GM18511 (cell line): ENCODE data around the gene TKT.

Source experiments
- ATAC-seq: cut with Tn5 transposase; IDR thresholded peaks from one replicate; pipeline ENCODE4 v1.9.1; 2021; ENCODE audit warnings: mild to moderate bottlenecking, moderate library complexity; ENCODE audit not compliant: unreplicated experiment

TKT gene

DNA sequence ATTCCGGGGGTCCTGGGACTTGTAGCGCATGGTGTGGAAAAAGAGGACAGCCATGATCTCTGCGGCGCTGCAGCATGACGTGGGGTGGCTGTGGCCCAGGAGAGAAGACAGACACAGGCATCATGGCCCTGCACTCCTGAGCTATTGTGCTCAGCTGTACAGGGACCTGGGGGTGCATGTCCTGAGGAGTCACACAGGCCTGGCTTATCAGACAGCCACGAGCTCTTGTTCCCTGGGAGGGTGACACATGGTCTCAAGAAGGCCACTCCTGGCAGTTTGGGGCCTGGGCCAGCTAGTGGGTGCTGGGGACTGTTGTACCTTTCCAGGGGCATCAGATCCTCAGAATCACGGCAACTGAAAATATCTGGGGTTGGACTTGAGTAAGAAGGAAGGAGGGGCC, 13.7 kb downstream of the TKT start:
- no peak for ATAC-seq

DNA sequence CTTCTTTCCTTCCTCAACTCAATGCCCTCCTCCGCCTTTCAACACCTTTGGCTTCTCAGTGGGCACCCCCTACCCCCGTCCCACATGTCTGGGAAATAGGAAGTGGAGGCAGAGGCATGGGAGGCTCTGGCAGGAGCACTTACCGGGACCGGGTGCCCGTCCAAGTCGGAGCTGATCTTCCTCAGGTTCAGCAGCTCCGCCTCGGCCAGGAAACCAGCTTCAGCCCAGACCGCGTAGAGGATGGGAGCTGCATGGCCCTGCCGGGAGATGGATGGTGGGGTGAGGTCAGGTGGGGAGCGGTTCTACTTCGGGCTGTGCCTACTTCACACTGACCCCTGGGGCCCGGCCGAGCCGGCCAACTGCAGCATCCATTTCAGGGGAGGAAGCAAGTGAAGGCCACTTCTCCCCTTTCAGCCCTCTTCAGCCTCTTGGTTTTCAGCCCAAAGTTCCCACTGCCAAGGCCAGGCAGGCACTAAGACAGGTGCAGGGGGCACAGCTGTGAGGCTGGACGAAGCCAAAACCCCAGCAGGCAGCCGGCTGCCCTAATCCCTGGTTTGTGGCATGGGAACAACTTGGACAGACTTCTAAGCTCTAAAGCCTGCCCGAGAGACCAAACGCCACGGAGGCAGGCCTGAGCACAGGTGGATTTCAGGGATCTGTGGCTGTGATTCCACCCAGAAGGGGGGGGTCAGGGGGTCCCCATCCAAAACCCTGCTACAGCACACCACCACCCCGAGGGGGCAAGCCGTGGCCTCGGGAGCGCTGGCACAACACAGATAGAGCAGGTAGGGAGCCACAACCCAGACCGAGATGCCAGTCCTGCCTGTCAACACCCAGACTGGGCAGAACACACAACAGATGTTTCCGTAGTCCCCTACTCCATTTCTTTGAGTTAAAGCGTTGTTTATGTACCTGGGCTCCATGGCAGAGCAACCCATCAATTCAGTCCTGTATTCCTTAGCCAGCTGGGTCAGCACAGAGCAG, 14.5 kb downstream of the TKT start:
- no peak for ATAC-seq

DNA sequence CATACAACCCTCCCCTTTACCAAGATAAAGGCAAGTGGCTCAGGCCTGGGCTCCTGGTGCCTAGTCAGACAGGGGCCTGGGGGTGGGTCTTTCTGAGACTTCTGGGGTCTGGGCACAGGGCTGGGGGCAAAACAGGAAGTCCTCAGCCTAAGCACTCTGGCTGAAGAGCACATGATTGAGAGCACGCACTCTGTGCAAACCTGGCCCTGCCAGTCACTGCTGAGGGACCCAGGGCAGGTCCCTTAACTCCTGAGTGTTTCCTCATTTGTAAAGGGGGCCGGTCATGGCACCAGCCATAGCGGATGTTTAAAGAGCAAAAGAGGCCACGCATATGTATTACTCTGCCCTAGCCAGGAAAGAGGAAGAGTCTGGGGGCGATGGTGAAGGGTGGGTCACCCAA, 16.0 kb downstream of the TKT start:
- ATAC-seq, result no peak

DNA sequence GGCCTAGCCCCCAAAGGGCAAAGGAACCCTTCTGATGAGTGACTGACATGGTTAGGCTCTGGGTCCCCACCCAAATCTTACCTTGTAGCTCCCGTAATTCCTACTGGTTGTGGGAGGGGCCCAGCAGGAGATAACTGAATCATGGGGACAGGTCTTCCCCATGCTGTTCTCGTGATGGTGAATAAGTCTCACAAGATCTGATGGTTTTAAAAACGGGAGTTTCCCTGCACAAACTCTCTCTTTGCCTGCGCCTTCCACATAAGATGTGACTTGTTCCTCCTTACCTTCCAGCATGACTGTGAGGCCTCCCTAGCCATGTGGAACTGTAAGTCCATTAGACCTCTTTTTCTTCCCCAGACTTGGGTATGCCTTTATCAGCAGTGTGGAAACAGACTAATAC, 16.9 kb downstream of the TKT start:
- no peak for ATAC-seq

DNA sequence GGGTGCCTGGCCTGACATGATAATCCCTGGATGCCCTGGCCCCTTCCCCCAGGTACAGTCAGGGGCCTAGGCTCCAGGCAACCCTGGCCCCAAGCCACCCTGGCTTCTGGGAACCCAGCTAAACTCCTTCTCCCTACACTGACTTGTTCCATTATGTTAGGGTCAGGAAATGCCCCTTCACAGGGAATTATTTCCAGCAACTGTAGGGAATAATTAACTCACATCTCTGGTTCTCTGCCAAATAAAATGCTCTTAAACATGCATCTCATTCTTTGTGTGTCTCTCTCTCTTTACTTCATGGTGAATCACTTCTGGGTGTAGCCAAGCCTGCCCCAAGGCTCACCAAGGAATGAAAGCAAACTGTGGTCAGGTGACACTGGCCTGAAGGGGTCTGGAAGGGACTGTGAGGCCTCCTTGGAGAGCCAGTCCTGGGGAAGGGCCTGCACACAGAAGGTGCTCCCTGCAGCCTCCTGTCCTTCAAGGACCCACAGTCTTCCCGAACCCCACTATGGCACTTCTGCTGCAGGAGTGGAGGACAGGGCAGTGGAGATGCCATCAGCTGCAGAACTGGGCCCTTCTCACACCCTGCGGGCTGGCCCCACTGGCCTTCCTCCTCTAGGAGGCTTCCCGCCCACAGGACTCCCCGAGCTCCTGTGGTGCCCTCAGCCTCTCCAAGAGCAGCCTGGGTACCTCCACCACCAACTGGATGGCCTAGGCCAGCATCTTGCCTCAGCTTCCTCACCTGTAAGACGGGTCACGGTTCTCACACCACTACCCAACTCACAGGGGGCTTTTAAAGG, 17.6 kb downstream of the TKT start:
- no peak for ATAC-seq

DNA sequence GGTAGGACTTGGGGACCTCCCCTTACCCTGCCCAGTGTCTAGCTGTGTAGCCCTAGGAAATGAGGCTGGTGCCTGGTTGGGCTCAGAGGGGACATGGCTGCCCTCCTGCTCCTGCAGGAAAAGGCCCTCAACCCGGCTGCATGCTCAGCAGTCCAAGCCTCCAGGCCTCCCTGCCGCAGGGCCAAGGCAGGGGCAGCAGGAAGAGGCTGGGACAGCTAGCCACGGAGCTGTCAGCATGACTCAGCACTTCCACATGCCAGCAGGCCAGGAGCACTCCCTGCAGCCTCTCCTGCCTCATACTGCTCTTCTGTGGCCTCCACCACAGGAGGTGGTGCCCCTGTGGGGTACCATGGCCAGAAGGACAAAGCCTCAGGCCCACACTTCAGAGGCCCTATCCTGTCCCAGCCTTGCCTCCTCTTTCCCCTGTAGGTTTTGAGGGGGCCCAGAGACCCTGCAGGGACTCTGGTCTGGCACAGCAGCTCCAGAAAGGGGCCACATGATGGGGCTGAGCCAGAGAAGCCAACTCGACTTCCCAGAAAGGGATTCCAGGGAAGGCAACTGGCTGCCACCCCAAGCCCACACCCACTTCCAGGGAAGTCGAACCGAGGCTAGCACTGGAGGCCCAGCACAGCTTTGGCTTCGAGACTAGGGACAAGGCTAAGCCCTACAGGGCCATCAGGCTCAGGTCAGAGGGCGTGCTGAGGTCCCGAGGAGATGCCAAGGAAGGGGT, 19.5 kb downstream of the TKT start:
- no peak for ATAC-seq

DNA sequence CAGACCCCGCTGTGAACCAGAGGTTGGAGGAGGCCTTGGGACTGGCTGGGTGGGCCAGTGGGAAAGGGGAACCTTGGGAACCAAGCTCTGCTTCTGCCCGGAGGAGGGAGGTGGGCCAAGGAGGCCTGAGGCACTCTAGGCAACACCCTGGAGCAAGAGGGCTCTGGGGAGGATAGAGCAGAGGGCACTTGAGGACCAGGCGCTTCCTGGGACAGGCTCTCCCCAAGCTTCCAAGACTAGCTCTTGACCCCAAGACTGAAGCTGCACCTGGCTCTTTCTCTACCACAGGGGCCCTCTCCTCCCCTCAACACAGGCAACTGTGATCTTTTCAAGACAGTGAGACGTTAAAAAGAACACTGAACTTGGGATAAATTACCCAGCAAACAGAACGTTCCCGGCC, 20.3 kb downstream of the TKT start:
- ATAC-seq, result no peak

DNA sequence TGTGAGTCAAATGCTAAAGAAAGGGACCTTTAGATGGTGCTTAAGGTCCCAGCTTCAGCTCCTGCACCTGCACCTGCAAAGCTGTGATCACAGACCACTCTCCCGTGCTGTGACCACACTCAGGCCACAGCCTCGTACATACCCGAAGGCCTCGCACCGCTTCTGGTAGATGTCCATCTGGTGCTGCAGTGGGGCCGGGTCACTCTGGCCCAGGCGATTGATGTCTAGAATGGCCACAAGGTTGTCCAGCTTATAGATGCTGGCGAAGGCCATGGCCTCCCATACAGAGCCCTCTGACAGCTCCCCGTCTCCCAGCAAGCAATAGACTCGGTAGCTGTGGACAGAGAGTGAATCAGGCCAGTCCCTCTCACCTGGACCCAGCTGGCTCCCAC, 21.0 kb downstream of the TKT start:
- no peak for ATAC-seq

DNA sequence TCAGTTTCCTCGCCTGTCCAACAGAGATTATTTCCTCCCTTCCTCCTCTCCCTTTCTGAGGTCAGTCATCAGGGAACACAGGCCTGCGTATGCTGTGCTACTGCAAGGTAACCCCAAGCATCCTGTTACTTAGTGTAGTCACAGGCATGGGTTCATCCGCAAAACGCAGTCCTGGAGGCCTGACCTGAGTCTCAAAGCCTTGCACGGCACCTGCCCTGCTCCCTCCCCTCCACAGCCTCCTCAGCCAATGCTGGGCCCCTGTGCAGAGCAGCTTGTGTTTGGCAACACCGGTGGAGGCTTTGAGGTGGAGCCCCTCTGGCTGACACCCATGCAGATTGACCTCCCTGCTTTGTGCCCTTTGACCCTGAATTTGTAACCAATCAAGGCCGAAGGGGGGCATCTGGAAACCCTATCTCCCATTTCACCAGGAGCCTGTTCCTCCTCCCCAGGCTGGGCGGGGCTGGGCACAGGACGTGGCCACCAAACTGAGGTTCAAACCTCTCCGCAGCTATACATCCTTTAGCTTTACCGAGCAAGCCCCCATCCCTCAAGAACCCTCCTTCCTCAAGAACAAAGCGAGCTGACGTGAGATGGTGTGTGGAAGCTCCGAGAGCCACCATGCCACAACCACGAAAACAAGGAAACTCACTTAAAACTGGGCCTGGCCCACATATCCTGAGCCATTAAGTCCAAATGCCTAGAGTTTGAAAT, 21.5 kb downstream of the TKT start:
- no peak for ATAC-seq

DNA sequence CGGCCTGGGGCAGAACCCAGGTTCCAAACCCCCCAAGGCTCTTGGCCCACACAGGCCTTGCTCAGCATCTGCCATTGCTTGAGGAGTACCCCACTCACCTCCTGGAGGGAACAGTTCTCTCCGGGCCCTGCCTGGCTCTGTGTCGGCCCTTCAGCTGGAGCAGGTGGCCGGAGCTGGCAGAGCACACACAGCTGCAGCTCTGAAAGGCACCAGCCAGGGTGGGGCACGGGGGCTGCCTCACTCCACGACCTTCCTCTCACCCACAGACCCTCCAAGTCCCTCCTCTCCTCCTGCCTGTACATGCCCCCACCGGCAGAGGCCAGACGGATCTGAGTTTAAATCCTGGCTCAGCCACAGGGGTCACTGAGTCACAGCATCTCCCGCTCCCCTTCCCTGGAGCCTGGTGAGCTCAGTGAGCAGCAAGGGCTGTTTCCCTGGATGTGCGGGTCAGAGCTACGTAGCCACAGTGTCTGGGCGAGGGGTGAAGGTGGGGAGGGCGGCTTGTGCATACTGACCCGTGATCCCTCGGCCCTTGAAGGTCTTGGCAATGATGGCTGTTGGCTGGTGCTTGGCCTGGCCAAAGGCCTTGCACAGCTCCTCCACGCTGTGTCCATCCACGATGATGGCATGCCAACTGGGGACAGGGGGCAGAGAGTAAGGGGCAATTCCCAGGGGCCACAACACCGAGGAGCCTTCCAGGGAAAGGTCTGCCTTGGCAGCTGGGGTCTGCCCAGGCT, 23.0 kb downstream of the TKT start:
- ATAC-seq, result no peak

DNA sequence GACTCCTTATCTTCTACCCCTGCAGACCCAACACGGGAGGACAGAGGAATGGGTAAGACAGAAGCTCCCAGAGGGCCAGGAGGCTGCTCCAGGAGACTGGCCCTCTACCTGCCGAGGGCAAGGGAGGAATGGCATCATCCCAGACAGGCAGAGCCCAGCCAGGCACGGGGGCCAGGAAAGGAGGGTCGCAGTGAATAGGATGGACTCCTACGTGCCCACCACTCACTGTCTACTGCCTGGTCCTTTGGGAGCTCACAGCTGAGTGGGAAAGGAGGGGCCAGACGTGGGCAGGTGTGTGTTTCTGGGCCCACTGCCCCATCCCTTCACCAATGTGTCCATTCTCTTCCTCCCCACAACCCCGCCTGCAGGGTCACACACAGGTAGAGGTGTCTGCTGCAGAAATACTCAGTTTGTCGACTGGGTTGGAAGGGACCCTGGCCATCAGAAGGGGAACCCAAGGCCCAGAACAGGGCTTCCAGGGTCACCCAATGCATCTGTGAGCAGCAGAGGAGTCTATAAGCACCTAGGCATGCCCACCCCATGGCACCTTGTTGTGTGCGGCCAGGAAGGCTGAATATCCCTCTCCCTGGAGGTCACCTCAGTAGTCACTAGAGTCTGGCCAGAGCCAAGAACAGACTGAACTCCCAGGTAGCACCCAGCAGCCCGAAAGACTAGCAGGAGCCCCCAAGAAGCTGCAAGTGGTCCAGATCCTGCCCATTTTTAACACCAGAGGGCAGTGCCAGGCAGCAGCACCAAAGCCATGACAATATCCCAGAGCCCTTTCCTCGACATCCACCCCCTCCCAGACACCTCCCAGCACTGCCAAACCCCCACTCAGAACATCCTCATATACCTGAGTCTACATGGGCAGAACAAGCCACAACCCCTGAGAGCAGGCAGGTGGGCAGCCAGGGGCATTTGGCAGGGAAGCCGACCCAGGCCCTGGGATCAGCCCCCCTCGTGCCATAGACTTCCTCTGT, 24.0 kb downstream of the TKT start:
- ATAC-seq, result no peak

DNA sequence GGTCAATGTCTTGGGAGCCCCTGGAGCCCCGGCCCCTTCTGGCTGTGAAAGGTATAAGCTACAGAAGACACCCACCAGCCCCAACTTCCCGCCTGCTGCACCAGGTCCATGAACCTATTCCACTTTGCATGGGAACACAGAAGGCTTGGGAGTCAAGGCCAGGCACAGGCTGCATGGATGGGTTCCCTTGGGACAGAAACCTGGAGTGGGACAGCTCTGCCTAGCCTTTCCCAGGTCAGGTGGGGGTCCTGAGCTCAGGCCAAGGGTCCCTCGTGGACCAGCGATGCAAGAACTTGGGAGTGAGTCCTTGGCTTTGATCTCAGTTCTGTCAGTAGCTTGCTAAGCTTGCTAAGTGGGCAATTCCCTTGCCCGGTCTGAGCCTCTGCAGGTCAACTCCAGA, 25.0 kb downstream of the TKT start:
- no peak for ATAC-seq

DNA sequence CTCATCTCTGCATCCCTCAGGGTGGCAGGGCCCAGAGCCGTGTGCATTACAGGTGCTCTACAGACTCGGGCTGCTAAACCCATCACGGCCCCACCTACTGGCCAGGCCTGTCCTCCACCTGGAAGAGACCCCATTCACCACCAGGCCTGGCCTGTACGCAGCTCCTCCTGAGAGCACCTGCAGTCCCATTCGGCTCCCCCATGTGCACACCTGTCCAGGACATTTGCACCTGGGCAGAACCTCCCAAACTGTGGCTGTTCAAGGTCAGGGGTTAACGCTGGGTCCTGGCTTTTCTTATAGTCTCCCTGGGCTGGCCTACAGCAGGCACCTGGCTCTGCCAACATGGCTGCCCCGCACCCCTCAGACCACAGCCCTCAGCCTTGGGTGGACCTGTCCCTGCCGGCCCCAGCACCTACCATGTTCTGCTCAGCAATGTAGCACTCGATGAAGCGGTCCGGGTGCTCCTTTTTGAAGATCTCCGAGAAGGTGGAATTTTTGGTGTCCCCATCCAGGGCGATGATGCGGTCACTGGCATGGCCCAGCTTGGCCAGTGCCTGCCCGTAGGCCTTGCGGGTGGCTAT, 25.7 kb downstream of the TKT start:
- ATAC-seq, result no peak

DNA sequence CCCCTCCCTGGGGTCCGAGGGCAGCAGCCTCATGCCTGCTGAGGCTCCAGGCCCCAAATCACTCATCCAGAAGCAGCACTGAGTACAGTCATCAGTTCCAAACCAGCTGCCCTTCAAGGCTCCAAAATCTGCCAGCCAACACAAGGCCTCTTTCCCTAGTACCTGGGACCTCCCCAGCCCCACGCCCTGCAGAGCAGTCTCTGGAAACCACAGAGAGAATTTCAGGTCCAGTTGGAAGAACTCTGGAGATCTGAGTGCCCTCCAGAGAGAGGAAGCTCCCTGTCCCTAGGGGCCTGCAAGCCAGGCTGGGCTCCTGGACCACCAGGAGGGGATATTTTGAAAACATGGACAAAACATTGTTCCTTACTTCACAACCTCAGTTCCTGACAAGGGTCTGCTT, 26.2 kb downstream of the TKT start:
- no peak for ATAC-seq

DNA sequence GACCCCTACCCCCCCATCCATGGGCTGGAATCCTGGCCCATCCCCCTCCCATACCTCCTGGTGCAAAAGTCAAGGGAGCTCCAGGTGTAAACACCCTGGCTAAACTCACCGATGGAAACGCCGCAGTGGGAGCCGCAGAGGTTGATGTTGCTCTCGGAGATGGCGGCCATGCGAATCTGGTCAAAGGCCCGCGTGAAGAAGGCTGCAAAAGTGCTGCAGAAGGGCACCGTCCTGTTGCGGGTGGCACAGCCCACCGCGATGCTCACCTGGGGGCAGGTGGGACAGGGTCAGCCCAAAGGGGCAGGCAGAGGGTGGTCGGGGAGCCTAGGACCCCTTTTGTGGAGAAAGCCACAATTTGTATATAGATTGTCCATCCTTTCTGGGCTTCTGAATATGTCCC, 26.7 kb downstream of the TKT start:
- ATAC-seq, result no peak

DNA sequence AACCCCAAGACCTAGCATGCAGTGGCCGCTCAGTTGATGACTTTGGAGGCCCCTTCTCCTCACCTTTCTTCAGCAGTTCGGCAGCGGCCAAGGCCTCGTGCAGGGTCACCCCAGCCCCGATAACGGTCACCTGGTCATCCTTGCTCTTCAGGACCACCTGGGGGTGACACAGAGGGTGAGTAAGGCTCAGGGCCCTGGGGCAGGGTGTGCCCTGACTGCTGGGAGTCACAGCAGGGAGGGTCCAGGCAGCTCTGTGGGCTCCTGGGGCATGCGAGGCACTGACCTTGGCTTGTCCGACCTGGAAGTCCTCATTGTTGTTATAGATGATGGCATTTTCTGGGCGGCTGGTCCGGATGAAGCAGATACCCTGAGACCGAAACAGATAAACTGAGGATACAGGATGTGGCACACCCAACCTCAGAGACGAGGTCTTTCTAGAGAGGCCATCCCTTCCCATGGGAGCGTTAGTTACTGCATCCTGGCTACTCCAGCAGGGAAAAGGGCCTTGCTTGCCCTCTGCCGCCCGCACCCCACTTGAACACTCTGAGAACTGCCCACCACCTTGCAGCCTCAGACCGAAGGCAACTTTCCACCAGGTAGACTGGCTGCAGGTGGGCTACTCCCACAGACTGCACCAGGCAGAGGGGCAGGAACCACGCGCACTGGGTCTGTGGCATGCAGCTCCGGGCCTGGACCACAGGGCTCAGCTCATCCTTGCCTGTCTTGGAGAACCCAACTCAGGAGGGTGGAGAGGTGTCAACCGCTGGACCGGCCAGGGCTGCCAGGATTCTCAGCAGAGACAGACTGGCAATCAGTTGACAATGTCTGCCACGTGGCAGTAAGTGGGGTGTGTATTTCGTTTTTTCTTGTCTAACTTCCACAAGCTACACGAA, 27.6 kb downstream of the TKT start:
- ATAC-seq, result no peak

DNA sequence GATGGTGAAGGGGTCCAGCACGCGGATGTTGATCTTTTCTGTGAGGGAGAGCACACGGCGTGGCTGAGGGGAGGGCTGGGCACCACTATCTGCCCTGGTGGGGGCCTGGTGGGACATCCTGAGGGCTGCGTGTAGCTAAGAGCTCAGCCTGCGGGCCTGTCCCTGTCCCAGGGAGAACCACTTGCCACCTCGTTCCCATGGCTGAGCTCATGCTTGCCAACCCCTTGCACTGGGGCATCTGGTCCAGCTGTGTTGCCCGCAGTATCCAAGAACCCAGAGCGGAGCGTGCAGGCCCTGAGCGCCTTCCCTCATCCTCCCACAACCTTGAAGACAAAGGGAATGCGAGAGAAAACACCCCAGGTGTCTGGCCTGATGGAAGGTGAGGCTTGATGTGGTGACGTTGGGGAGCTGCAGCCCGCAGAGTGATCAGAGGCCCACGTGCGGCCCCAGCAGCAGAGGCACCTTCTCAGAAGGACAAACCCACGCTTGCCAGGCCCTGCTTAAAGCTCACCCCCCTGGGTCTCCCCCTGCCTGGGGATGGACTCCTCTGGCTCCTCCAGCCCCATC, 28.9 kb downstream of the TKT start:
- ATAC-seq, result no peak
